AG08395 (cell line): ENCODE results near the gene DAPK3.
A peak's percentile ranks its signal among the peaks of the same experiment; 100 is the strongest.
"Not testable (repeated sequence)": the region's sequence is repeated elsewhere in the genome, so short reads cannot be mapped to it uniquely, and the experiment has no call there.

ENCODE experiments used
- DNase-seq: peaks from one replicate; pipeline ENCODE4 v3.0.0; 2012; ENCODE audit warnings: mixed read lengths, low spot score

The DAPK3 gene

DNA sequence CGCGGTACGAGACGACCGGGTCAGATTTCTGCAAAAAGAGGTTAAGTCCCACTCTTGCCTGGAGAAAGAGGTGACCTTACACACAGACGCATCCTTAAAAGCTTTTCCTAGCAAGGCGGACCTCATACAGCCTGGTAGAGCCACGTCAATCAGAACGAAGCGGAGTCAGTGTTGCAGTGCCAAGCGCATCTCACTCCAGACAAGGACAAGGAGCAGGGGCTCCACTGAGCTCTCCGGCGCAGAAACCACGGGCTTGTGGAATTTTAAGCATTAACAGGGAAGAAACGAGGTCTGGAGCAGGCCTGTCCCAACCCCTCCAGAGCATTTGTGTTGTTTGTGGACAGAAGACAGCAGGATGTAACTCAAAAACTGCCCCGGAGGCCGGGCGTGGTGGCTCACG, 7.2 kb upstream of the DAPK3 start:
- DNase-seq = no peak

DNA sequence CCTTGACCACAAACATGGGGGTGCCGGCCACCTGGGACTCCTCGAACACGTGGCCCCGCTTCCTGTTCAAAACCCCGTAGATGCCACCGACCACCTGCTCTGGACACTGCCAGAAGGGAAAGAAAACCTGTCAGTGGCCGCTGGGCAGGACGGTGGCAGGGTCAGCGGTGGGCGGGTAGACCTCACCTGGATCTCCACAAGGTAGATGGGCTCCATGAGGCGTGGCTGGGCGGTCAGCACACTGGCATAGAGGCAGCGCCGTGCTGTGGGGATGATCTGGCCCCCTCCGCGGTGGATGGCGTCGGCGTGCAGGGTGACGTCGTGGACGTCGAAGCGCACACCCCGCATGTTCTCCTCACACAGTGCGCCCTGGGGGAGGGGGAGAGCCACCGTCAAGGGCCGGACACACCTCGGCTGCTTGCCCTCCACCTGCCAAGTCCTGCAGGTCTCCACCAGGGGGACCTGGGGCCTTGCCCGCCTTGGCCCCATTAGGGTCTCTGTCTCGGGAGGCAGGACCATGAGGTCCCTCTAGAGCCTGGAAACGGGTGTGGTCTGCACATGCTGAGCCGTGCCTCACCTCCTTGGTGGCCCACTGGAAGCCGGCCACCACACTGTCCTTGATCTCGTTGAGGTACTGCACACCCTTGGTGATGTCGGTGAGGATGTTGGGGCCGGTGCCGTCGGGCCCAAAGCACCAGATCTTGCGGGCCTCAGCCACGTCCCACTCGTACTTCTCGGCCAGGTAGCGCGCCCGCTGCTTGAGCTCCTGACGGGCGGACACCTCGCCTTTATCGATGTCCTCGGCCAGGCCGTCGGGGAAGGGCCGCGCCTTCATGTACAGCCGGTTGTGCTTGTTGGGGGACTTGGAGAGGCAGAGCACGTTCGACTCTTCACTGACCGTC, 6.6 kb upstream of the DAPK3 start:
- no peak for DNase-seq

DNA sequence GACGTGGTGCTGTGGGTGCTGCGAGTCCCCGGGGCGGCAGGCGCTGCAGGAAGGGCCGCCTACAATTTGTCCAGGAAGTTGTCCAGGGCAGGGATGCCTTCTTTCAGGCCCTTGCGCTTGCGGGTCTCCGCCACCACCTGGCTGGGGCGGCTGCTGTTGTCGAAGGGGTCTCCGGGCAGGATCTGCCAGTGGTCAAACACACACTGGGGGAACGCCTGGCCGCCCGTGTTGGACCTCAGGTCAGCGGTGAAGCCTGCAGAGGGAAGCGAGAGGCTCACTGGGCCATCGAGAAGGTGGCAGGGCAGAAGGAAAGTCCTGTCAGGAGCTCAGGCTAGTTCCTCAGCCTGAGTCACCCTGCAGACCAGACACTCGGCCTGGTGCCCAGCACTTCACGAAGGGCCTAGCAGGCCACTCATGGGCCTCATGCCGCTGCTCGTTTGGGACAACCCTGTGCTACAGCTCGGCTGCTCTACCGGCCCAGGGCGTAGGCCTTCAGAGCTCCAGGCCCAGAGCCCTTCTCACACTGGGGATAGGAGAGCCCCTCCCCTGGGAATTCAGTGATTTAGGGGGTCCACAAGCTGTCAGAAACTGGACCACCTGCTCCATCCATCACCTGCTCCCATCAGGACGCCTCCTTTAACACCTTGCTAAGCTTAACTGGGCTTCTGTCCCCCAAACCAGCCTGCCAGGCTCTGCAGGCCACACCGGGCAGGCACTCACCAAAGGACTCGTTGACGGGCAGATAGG, 5.8 kb upstream of the DAPK3 start:
- no peak for DNase-seq

DNA sequence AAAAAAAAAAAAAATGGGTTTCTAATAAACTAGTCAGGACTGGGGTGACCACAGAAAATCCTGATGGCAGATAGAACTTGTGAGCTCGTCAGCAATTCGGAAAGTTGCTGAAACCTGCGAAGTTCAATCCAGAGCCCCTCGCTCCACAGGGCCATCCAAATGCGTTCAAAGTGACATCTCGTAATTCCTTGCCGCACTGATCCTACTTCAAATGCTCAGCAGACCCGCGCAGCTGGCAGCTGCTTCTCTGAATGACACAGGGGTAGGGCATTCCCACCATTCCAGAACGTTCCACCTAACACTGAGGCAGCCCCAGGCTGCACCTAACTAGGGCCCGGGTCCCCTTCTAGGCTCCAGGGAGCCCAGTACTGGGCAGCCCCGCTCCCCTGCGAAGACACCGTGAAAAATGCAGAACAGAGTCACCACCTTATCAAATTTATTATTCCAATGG, 4.8 kb upstream of the DAPK3 start:
- no peak for DNase-seq

DNA sequence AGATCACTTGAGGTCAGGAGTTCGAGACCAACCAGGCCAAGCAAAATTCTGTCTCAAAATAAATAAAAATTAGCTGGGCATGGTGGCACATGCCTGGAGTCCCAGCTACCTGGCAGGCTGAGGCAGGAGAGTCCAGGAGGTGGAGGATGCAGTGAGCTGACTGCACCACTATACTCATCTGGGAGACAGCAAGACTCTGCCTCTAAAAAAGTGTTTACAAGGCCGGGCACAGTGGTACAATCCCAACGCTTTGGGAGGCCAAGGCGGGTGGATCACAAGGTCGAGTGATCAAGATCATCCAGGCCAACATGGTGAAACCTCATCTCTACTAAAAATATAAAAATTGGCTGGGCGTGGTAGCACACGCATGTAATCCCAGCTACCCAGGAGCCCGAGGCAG, 4.2 kb upstream of the DAPK3 start:
- no peak for DNase-seq

DNA sequence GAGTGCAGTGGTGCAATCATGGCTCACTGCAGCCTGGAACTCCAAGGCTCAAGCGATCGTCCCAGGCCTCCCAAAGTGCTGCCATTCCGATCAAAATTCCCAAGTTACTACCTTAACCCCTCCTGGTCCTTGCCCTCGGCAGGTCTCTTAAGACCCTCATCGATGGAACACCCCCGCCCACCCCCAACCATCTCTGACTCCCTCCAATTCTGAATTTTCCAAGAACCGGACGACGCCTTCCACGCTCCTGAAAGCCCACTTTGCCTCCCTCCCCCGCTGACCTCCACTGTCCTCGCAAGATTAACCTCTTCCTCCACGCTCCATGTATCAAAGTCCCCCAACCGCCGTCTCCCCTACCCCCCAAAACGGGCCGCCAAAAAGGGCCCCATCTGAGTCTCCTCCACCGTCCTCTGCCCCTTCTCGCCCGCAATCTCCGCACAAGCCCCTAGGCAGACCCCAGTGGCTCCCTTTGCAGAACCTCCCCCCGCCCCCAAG, 539 bp downstream of the DAPK3 start:
- DNase-seq = no peak

DNA sequence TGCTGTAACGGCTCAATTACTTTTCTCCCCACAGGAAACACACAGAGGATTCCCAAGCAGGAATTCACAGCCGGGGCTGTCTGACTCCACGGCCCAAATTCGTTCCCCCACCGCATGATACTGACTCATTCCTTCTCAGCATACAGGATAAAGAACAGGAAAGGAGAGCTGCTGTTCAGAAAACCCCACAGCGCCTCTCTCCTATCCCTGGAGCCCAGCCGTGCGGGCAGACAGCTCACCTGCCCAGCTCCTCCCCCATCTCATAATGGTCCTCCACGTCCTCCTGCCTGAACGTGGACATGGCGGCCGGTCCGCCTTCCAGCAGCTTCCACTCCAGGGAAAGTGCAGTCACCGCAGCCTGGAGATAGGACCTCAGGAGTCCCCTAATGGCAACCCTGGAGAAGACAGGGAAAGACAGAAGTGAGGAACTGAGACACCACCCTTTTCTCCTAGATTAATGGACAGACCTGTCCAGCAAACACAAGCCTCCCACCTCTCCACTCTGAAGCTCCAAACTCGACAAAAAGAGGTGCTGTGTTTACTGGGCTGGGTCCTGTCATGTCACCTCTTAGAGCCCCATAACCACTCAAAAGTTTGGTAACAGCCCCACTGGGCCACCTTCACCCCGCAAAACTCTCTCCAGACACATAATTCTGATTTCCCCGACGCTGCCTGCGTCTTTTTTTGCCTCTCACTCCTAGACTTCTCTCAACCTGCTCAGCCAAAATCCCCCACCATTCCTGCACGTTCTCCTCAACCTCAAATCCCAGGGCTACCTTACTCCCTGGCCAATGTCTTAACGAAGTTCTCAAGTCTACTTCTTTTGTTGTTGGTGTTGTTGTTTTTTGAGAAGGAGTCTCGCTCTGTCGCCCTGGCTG, 1.2 kb downstream of the DAPK3 start:
- DNase-seq = peak; percentile 65

DNA sequence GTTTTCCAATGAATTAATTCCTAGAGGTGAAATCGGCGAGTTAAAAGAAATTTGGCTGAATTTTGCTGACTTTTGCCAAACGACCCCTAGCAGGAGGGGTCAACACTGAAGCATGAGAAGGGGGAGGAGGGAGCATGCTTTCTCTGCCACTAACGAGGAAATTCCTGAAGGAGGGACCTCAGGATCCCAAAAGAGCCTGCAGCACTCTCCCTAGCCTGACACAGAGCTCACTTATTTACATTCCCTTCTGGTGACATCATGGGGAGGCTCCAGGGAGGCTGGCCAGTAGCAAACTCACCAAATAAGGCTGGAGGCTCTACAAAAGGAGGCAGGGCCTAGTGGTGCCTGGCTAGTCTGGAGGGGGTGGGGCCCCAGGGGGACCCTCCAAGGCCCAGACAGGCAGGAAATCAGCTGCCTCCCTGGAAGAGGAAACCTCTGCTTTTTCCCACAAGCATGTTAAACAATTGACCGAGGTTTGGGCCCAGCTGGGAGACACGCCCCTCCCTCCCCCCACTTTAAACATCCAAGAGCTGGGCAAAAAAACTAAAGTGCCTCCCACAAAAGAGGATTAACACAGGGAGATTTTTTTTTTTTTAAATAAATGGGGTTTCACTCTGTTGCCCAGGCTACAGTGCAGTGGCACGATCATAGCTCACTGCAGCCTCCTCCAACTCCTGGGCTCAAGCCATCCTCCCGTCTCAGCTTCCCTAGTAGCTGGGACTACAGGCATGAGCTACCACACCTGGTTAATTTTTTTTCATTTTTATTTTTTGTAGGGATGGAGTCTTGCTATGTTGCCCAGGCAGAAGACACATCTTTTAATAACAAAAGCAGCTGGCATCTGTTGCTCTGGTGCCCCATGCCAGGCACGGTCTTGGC, 2.1 kb downstream of the DAPK3 start:
- DNase-seq = peak; percentile 96

DNA sequence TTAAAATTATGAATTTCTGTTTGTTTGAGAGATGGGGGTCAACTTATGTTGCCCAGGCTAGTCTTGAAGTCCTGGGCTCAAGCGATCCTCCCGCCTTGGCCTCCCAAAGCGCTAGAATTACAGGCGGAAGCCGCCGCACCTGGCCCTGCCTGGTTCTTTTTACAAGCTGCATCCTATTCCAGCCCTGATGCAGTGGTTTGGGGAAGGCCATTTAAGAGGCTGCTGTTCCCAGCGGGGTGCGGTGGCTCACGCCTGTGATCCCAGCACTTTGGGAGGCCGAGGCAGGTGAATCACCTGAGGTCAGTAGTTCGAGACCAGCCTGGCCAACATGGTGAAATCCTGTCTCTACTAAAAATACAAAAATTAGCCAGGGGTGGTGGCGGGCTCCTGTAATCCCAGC, 2.9 kb downstream of the DAPK3 start:
- not testable (repeated sequence) for DNase-seq

DNA sequence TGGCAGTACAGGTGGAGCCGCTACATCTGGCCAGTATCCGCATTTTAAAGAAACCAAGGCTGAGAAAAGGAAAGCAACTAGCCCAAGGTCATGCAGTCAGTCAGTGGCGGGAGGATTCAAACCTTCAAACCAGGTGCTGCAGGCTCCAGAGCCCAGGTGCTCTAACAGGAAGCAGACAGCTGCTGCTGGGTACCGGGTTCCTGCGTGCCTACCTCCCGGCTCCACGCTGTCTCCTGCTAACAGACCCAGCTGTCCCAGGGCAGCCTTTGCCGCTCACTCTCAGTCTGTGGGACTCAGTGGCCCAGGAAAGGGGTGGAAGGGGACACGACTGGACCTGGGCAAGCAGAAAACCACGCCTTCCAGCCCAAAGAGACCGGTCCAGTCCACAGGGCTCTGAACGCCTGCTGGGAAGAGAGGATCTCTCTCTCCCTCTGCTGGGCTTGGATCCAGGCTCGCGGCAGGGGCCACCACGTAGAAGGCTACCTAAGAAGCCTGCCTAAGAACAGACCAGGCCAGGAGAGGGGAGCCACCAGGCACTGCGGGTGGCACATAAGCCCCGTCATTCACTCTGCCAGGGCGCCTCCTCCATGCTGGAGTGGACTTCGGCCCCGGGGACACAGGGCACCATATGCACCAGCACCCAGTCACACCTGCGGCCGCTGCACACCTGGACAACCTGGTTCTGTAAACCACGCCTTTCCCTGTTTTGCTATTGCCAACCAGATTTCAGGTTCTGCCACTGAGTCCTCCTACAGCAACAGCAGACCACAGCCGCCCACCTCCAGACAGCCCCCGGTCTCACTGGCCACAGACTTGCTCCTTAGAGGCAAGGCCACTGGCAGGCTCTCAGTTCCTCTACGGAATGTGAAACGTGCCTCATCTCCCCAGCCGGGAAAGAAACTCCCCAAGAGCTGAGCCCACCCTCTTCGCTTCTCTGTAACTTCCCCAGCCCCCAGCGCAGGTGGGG, 4.6 kb downstream of the DAPK3 start:
- no peak for DNase-seq

DNA sequence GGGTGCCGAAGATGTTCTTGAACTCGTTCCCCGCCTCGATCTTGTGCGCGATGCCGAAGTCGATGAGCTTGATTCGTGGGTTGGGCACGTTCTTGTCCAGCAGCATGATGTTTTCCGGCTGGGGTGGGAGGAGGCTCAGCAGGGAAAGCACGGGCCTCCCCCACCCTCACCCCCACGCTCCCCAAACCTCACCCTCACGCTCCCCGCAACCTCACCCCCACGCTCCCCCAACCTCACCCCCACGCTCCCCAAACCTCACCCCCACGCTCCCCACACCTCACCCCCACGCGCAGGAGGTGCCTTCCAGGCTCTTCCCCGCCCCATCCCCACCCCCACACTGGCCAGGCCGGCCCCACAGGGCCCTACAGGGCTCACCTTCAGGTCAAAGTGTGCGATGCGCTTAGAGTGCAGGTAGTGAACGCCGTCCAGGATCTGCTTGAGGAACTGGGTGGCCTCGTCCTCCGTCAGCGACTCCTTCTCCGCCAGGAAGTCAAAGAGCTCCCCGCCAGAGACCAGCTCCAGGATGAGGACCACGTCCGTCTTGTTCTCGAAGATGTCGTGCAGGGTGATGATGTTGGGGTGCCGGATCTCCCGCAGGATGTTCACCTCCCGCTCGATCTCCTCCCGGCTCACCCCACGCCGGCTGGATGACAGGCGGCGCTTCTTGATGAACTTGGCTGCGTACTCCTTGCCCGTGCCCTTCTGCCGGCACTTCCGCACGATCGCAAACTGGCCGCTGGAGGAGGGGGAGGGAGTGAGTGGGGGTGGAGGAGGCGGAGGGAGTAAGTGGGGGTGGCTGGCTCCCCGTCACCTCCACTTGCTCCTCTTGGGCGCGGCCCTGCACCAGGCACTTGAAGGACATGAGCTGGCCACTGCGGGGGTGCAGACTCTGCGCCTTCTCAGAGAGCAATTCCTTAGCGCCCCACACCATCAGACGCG, 6.4 kb downstream of the DAPK3 start:
- no peak for DNase-seq

DNA sequence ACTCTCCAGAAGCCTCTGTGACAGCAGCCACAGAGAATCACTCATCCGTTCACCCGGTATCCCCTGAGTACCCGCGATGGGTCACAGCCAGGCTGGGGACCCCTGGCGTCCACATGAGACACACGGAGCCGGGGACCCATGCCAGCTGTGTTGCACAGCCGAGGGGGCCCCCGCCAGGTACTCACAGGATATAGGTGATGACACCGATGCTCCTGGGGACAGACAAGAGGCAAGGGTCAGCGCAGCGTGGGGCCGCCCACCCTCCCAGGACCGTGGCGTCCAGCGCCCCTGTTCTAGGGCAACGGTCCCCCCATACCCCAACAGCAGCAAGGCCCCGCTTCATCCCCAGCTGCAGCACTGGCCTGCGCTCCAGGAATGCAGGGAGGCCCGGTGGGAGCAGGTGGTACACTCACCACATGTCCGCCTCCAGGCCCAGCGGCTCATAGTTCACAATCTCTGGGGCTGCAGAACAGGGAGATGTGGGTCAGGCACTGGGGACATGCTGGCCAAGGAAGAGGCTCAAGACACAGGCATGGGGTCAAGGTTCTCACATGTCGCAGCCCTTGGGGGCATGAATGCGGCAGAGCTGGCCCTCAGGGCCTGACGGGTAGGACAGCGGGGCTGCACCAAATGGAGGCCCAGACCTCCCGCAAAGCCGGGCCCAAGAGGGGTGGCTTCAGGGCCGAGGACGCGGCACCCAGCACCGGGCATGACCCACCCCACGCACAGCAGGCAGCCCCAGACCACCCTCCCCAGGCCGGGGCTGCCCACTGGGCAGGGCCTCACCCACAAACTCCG, 7.2 kb downstream of the DAPK3 start:
- no peak for DNase-seq

DNA sequence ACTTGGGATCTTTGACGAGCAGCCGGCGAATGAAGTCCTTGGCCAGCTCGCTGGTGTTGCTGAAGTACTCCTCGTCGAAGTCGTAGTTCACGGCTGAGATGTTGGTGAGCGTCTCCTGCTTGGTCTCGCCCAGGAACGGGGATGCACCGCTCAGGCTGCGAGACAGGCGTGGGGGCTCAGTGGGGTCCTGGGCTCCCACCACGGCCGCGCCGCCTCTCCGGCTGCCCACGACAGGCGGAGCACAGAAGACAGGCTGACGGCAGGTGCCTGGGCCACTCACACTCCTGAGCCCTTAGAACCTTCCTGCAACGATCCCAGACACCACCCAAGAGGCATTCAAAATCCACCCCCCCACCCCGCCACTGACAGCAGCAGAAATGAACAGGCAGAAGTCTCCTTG, 9.9 kb downstream of the DAPK3 start:
- DNase-seq = no peak

DNA sequence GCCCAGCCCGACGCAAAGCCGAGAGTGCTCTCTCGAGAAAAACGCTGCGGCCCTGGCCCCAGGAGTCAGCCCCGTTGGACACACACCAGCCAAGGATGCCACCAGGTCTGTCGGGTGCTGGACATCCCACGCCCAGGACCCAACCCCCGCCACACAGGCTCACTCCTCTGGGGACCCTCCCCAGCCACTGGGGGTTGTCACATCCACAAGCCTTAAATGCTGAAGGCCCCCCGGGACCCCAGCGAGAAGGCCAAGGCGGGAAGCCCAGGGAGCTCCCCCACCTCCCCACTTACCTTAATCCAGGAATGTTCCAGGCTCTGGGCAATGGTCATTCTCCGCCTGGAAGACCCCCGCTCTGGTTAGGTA, 11.2 kb downstream of the DAPK3 start:
- no peak for DNase-seq

DNA sequence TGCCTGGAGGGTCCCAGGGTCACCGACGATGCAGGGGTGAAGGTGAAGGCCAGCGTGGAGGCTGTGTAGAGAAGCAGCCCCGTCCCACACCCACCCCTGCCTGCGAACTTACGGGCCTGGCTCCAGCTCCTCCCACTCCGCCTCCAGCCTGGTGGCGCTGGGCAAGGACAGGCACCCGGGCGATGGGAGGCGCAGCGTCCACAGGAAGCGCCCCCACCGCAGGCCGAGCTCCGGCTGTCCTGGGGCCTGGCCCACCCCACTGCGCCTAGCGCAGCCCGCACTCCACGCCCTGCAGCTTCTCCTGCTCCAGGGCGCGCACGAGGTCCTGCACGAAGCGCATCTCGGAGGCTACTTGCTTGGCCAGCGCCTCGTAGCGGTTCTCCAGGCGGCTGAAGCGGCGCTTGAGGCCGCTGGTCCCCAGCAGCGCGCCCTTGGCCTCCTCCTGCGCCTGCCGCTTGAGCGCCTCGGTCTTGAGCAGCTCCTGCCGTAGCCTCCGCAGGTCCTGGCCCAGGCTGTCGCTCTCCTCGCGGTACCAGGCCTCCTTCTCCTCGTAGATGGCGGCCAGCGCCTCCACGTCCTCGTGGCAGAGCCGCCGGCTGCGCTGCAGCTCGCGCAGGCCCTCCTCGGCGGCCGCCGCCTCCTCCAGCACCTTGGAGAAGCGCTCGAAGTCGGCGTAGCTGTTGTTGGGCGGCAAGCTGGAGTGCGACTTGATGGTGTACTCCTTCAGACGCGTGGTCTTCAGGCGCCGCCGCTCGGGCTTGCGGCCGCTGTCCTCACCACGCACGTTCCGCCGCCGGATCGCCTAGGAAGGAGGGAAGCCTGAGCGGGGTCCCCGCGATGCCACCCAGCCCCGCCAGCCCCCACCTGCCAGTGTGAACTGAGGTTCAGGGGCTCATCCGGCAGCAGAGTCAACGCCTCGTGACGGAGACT, 11.8 kb downstream of the DAPK3 start:
- no peak for DNase-seq

DNA sequence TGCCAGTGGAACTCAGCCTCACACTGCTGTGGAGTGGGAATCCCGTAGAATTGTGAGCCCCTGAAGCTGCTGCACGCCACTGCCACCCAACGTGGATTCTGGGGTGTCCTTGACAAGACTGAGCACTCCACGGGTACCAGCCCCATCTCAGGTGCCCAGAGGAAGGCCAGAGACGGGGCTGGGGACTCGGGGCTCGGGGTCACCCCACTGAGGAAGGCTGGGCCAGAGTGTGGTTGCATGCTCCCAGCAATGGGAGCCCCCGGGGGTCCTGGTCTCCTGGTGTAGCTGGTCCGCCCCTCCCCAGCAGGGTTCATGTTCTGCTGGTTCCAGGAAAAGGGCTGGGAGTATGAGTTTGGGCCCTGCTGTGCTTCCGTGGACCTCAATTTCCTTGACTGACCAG, 15.2 kb downstream of the DAPK3 start:
- no peak for DNase-seq

DNA sequence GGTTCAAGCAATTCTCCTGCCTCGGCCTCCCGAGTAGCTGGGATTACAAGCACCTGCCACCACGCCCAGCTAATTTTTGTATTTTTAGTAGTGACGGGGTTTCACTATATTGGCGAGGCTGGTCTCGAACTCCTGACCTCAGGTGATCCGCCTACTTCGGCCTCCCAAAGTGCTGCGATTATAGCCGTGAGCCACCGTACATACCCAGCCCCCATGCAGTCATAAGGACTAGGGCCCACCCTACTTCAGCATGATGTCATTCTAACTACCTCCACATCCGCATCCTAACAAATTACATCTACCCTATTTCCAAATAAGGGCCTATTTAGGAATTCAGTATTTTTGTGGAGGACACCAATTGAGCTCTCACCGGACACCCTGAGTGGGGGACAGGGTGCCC, 15.6 kb downstream of the DAPK3 start:
- DNase-seq = not testable (repeated sequence)
